Peyer's patch (tissue), 4 donors: ENCODE data around the gene CFAP69. TPM values are rescaled to one million over a fixed set of nuclear protein-coding genes. Genes with fewer than 3 reads are reported as not detected.

Experiments
- DNase-seq, 3 donors: peaks; one replicate each; pipeline ENCODE4 v3.0.0-alpha.2; 2017 to 2019
- H3K27ac ChIP-seq, 4 donors: fragments of 200-600 bp; sonication (generic); one replicate each; pipeline ENCODE4 v1.5.1; 2016 to 2019
- H3K27me3 ChIP-seq, 2 donors: fragments of 200-600 bp; sonication (generic); one replicate each; pipeline ENCODE4 v1.5.1; 2019
- H3K36me3 ChIP-seq, 3 donors: fragments of 200-600 bp; sonication (generic); one replicate each; pipeline ENCODE4 v1.5.1; 2016 to 2019
- H3K4me1 ChIP-seq, 4 donors: fragments of 200-600 bp; sonication (generic); one replicate each; pipeline ENCODE4 v1.5.1; 2016 to 2019
- H3K4me3 ChIP-seq, 4 donors: fragments of 200-600 bp; sonication (generic); 1 replicate in 3 of 4; 2 replicates in 1 of 4; pipeline ENCODE4 v1.5.1; 2016 to 2019; ENCODE audit warnings: mild to moderate bottlenecking in 1 of 4
- H3K9me3 ChIP-seq, 4 donors: fragments of 200-600 bp; sonication (generic); one replicate each; pipeline ENCODE4 v1.5.1; 2016 to 2019; ENCODE audit warnings: mild to moderate bottlenecking in 1 of 4
- CTCF ChIP-seq, 6 experiments: fragments of 450-650 bp in 4 of 6; fragments of 200-600 bp in 2 of 6; sonication (generic) in 1 of 6; IDR thresholded peaks; one replicate each; pipeline ENCODE4 v1.5.1; 2017 to 2019; ENCODE audit warnings: antibody characterized with exemption in 6 of 6, mild to moderate bottlenecking in 3 of 6, moderate library complexity in 1 of 6
- POLR2A ChIP-seq, 2 donors: fragments of 450-650 bp; IDR thresholded peaks; one replicate each; pipeline ENCODE4 v1.5.1; 2017; ENCODE audit warnings: antibody characterized with exemption in 2 of 2, mild to moderate bottlenecking in 2 of 2, moderate library complexity in 2 of 2
- total RNA-seq, 4 donors: library from RNA; depleted of rRNA; stranded (reverse); fragments of >200 nt; gene quantifications; one replicate each; pipeline ENCODE4 v1.1.0, GENCODE V29; 2016

Gene CFAP69
- total RNA-seq, 4 donors from 2014 or later = 2.3 to 15.3 (median 11.9) TPM; not detected in 1

- Histone ChIP-seq H3K4me1 (no peaks in the 10 kb centered on the region), H3K36me3 (no peaks in the 10 kb centered on the region), H3K4me3 (peak overlapping the region; percentile 31 to 75 (median 62)), H3K27me3 (no peaks in the 10 kb centered on the region), H3K9me3 (no peaks in the 10 kb centered on the region), H3K27ac (peak overlapping the region; percentile 65 to 86 (median 80))
- DNase-seq = peak in 1 of 3 donors; percentile 53
- TF ChIP-seq CTCF (IDR thresholded peaks at IDR 0.05) = no peak
- no peak for TF ChIP-seq POLR2A (IDR thresholded peaks at IDR 0.05)
These were observed 34.0 kb upstream of the CFAP69 start for GRCh38 chr7:90210981-90211380.

- no peaks in the 10 kb centered on the region for H3K4me1 ChIP-seq
- DNase-seq = peak; percentile 27 to 93 (median 89)
- TF ChIP-seq POLR2A (IDR thresholded peaks at IDR 0.05) (peak; percentile 64 to 77), CTCF (IDR thresholded peaks at IDR 0.05) (peak; percentile 13 to 86 (median 62))
These were observed 33.4 kb upstream of the CFAP69 start, which contains the start of gene STEAP2 for GRCh38 chr7:90211391-90212148. TSS of gene STEAP2 (plus strand) at chr7:90211740. CDS start at chr7:90225083, 13,343 bp downstream.

GRCh38 chr7:90212149-90212495 lies 32.9 kb upstream of the CFAP69 start:
- Histone ChIP-seq H3K4me1 (no peaks in the 10 kb centered on the region), H3K9me3 (no peaks in the 10 kb centered on the region), H3K27ac (peak overlapping the region; percentile 65 to 86 (median 80)), H3K4me3 (peak overlapping the region; percentile 31 to 75 (median 62)), H3K36me3 (no peaks in the 10 kb centered on the region), H3K27me3 (no peaks in the 10 kb centered on the region)
- no peak for DNase-seq
- no peak for TF ChIP-seq POLR2A (IDR thresholded peaks at IDR 0.05)
- TF ChIP-seq CTCF (IDR thresholded peaks at IDR 0.05) = no peak

More at GRCh38 chr7:90211391-90212148, 33.4 kb upstream of the CFAP69 start, which contains the start of gene STEAP2:
- Histone ChIP-seq H3K4me3 (peak within 1 kb of the TSS; percentile 31 to 75 (median 62)), H3K36me3 (no peaks in the 10 kb centered on the region), H3K27me3 (no peaks in the 10 kb centered on the region), H3K9me3 (no peaks in the 10 kb centered on the region), H3K27ac (peak within 1 kb of the TSS; percentile 65 to 86 (median 80))

GRCh38 chr7:90213521-90213920 lies 31.5 kb upstream of the CFAP69 start:
- Histone ChIP-seq H3K4me1 (no peaks in the 10 kb centered on the region), H3K27me3 (no peaks in the 10 kb centered on the region), H3K4me3 (no peak overlapping the region), H3K9me3 (no peaks in the 10 kb centered on the region), H3K27ac (no peak overlapping the region), H3K36me3 (no peaks in the 10 kb centered on the region)
- DNase-seq = no peak
- no peak for TF ChIP-seq CTCF (IDR thresholded peaks at IDR 0.05)
- no peak for TF ChIP-seq POLR2A (IDR thresholded peaks at IDR 0.05)

- H3K27ac ChIP-seq = no peak overlapping the region
These were observed 28.8 kb upstream of the CFAP69 start for GRCh38 chr7:90216080-90216674.

More at GRCh38 chr7:90216080-90216674, 28.8 kb upstream of the CFAP69 start:
- no peak for TF ChIP-seq CTCF (IDR thresholded peaks at IDR 0.05)
- no peak for TF ChIP-seq POLR2A (IDR thresholded peaks at IDR 0.05)
- Histone ChIP-seq H3K27me3 (no peaks in the 10 kb centered on the region), H3K36me3 (no peaks in the 10 kb centered on the region), H3K4me1 (no peaks in the 10 kb centered on the region), H3K9me3 (no peaks in the 10 kb centered on the region), H3K4me3 (no peak overlapping the region)
- no peak for DNase-seq
